Sigmoid colon (tissue), 7 donors: ENCODE results near the gene ARGLU1. TPM values are rescaled to one million over a fixed set of nuclear protein-coding genes. Genes with fewer than 3 reads are reported as not detected.

Experiments used
- DNase-seq: peaks from one replicate; pipeline ENCODE4 v3.0.0-alpha.2; 2019
- H3K27ac ChIP-seq, 4 donors: fragments of 200-600 bp; sonication (generic); one replicate each; pipeline ENCODE4 v1.5.1; 2016 to 2019; ENCODE audit warnings: mild to moderate bottlenecking in 1 of 4
- H3K27me3 ChIP-seq, 3 donors: fragments of 200-600 bp; sonication (generic); one replicate each; pipeline ENCODE4 v1.5.1; 2019; ENCODE audit warnings: mild to moderate bottlenecking in 1 of 3
- H3K36me3 ChIP-seq, 4 donors: fragments of 200-600 bp; sonication (generic); one replicate each; pipeline ENCODE4 v1.5.1; 2016 to 2019
- H3K4me1 ChIP-seq, 4 donors: fragments of 200-600 bp; sonication (generic); one replicate each; pipeline ENCODE4 v1.5.1; 2017 to 2019
- H3K4me3 ChIP-seq, 4 donors: fragments of 200-600 bp; sonication (generic); one replicate each; pipeline ENCODE4 v1.5.1; 2017 to 2019; ENCODE audit warnings: mild to moderate bottlenecking in 2 of 4, moderate library complexity in 1 of 4
- H3K9me3 ChIP-seq, 4 donors: fragments of 200-600 bp in 3 of 4; sonication (generic) in 3 of 4; one replicate each; pipeline versions ENCODE4 v1.5.1 to v1.6.1; 2013 to 2019
- EP300 ChIP-seq, 4 donors: sonication (generic); formaldehyde crosslinking; IDR thresholded peaks; one replicate each; pipeline ENCODE4 v1.6.1; 2017; ENCODE audit warnings: antibody characterized with exemption in 4 of 4
- POLR2A ChIP-seq, 2 donors: fragments of 450-650 bp; IDR thresholded peaks; one replicate each; pipeline ENCODE4 v1.6.1; 2016; ENCODE audit warnings: antibody characterized with exemption in 2 of 2, mild to moderate bottlenecking in 2 of 2, moderate library complexity in 2 of 2
- POLR2AphosphoS5 ChIP-seq, 4 donors: sonication (generic); formaldehyde crosslinking; IDR thresholded peaks; one replicate each; pipeline ENCODE4 v1.6.1; 2017; ENCODE audit warnings: antibody characterized with exemption in 4 of 4
- WGBS, 2 donors: extraction: QIAGEN DNeasy Blood & Tissue Kit; methylation state at CpG; one replicate each; pipeline ENCODE4 v1.1.7; 2013; 5-methylcytosine and 5-hydroxymethylcytosine counted together
- intact Hi-C: fragments of 100-400 bp; cut with DNase I; formaldehyde crosslinking; loops from one replicate; pipeline ENCODE4 v1.15.1; 2023
- polyA plus RNA-seq, 3 donors: library from polyadenylated mRNA; stranded (reverse); fragments of 200-250 nt; gene quantifications; one replicate each; pipeline ENCODE4 v1.2.3, GENCODE V29; 2013
- total RNA-seq, 4 donors: library from RNA; depleted of rRNA; stranded (reverse); fragments of >200 nt; gene quantifications; one replicate each; pipeline ENCODE4 v1.1.0, GENCODE V29; 2016
- TF ChIP-seq, protein P1 (sequence below), 4 experiments: fragments of 450-650 bp in 3 of 4; fragments of 200-600 bp in 1 of 4; IDR thresholded peaks; one replicate each; pipeline ENCODE4 v1.5.1; 2016 to 2019; ENCODE audit warnings: antibody characterized with exemption in 4 of 4, mild to moderate bottlenecking in 3 of 4, moderate library complexity in 2 of 4
- donor health status: healthy with polysubstance abuse.
- donor health status: Bipolar disorder and iron deficiency.
- donor health status: healthy.

The ARGLU1 gene
- total and polyA plus RNA-seq, 7 donors, result 7.8 to 196 (median 88.1) TPM

DNA sequence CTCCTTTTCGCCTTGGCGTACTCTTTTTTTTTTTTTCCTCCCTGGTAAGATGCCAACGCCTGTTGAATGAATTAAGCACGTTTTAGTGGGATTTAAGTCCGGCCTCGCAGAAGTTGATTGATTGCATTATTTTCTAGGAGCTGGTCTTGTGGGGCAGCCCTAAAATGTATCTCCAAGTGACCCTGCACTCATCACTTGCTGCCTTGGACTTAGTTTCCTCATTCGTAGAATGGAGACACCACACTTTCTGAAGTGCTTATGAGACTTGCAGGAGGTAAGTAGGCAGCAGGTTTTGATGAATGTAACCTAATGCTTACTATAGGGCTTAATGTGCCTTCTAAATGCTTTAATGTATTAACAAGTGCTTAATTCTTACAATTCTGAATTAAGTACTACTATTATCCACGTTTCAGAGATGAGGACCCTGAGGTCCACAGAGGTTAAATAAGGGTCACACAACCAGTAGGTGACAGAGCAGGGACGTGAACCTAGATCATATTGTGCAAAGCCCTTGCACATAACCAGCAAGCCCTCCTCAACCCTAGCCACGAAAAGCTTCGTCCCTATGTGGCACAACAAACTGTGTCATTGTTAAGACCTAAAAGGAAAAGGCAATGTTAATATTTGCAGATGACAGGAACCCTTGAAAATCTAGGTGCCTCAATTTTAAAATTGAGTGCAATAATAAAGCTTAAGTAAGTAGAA is 514 bp upstream of the ARGLU1 start:
- Histone ChIP-seq H3K4me3 (peak overlapping the region; percentile 68 to 97 (median 94)), H3K36me3 (no peaks in the 10 kb centered on the region), H3K27ac (peak overlapping the region; percentile 95 to 99 (median 98)), H3K27me3 (no peaks in the 10 kb centered on the region), H3K4me1 (peaks cover 0 to 40% (median 32%) of the 10 kb centered on the region in 4 donors), H3K9me3 (no peaks in the 10 kb centered on the region)
- TF ChIP-seq, protein P1, sequence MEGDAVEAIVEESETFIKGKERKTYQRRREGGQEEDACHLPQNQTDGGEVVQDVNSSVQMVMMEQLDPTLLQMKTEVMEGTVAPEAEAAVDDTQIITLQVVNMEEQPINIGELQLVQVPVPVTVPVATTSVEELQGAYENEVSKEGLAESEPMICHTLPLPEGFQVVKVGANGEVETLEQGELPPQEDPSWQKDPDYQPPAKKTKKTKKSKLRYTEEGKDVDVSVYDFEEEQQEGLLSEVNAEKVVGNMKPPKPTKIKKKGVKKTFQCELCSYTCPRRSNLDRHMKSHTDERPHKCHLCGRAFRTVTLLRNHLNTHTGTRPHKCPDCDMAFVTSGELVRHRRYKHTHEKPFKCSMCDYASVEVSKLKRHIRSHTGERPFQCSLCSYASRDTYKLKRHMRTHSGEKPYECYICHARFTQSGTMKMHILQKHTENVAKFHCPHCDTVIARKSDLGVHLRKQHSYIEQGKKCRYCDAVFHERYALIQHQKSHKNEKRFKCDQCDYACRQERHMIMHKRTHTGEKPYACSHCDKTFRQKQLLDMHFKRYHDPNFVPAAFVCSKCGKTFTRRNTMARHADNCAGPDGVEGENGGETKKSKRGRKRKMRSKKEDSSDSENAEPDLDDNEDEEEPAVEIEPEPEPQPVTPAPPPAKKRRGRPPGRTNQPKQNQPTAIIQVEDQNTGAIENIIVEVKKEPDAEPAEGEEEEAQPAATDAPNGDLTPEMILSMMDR (IDR thresholded peaks at IDR 0.05), result no peak
- TF ChIP-seq POLR2A (IDR thresholded peaks at IDR 0.05), result no peak
- intact Hi-C loops, result no loop called here
- no peak for DNase-seq
- WGBS, 2 donors, result 26 to 27% methylated on average over 11 of the region's 11 CpGs

DNA sequence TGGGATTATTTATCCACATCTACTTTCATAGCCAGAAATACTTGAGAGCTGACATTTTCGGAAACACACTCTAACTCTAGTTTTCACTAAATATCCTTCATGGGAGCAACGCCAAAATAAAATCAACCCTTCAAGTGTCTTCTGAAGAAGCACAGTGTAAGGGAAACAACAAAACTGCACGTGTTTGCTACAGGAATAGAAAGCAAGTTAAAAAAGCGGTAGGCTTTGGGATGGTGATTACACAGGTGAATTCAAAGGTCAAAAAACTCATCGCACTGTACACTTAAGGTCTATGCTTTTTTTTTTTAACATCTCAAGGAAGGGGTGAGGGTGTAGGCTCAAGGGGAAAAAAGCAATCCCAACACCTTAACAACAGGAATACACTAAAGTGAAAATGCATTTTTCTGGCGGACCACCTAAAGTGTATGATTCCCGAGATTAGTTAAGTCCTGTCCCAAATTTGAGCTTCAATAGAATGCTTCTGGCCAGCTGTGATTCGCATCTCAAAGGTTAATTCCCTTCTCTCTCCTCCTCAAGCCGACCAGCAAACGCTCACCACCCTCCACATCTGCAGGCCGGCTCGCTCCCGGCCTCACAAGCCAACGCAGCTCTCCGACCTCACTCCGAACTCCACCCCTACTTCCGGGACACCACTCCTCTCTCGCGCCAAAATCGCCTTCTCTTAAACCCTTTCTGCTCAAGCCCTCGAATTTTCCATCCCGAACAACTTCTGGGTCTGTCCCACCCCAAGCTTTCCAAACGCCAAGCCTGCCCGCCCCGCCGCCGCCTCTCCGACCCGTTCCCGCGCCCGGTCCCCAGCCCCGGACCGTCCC is 1.1 kb downstream of the ARGLU1 start:
- no peaks in the 10 kb centered on the region for H3K36me3 ChIP-seq
- peak in 2 of 4 donors; percentile 8 to 53 for TF ChIP-seq POLR2AphosphoS5 (IDR thresholded peaks at IDR 0.05)
- no peak for TF ChIP-seq EP300 (IDR thresholded peaks at IDR 0.05)
- peaks cover 0 to 54% (median 46%) of the 10 kb centered on the region in 4 donors for H3K4me1 ChIP-seq
- 1% methylated on average over 34 of the region's 34 CpGs for WGBS, 2 donors
- peak; percentile 75 for DNase-seq
- peak overlapping the region; percentile 68 to 97 (median 94) for H3K4me3 ChIP-seq
- peak overlapping the region; percentile 95 to 99 (median 98) for H3K27ac ChIP-seq
- intact Hi-C loops, result no loop called here
- H3K27me3 ChIP-seq, result no peaks in the 10 kb centered on the region
- no peaks in the 10 kb centered on the region for H3K9me3 ChIP-seq

DNA sequence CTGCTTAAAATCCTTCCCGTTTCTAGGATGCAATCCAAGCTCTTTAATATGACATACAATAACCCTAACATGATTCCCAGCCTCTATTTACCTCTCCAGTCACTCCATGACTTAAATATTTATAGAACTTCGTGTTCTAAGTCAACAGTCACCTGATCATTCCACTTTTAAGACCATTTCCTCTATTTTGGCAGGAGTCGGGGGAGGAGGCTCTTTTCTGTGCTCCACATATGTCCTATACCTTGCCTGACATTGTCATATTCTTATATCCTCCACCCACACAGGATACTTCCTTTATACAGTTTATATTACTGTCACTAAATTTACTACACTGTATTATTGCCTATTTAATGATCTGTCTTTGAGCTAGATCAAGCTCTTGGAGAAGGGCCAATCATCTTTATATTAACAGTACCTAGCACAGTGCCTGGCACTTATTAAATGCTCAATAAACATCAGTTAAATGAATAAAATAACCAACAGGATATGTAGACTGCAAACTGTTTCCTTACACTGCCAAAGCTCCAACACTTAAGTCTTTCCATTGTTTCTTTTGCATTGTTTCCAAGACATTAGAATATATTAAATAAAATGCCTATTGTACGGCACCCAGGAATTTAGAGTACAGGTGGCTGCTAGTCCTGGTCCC is 2.7 kb downstream of the ARGLU1 start:
- H3K36me3 ChIP-seq, result no peaks in the 10 kb centered on the region
- 24 to 31% methylated on average over 4 of the region's 4 CpGs for WGBS, 2 donors

DNA sequence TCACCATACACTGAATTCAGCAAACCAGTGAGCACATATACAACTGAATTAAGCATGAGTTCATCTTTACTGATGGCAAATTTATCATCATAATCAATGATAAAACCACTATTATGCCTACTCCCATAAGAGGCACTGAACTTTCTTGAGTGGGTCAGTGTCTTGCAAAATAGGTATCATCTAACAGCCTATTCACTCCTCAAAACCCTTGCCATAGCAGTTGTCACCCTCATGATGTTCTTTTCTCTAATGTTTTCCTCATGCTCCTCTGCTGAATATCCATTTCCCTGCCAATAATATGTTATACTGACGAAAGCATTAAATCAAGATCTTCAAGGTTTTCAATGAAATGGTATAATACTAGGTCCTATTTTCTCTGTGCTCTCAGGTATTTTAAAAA is 5.6 kb downstream of the ARGLU1 start:
- H3K4me1 ChIP-seq, result peaks cover 0 to 92% (median 82%) of the 10 kb centered on the region in 4 donors
- H3K9me3 ChIP-seq, result no peaks in the 10 kb centered on the region
- no peak for TF ChIP-seq POLR2A (IDR thresholded peaks at IDR 0.05)
- TF ChIP-seq, protein P1 (IDR thresholded peaks at IDR 0.05), result no peak
- intact Hi-C loops, result no loop called here
- peak overlapping the region in 2 of 4 donors; percentile 20 to 99 for H3K27ac ChIP-seq
- H3K4me3 ChIP-seq, result no peak overlapping the region
- peaks cover 0 to 20% (median 2%) of the 10 kb centered on the region in 4 donors for H3K36me3 ChIP-seq
- WGBS, 2 donors, result 76 to 89% methylated on average over 1 of the region's 1 CpG
- H3K27me3 ChIP-seq, result no peaks in the 10 kb centered on the region
- DNase-seq, result no peak

More for the DNA sequence above, 2.7 kb downstream of the ARGLU1 start:
- DNase-seq, result no peak
- Histone ChIP-seq H3K4me3 (peak overlapping the region in 2 of 4 donors; percentile 68 to 93), H3K4me1 (peaks cover 0 to 64% (median 61%) of the 10 kb centered on the region in 4 donors), H3K27ac (peak overlapping the region in 2 of 4 donors; percentile 28 to 99), H3K9me3 (no peaks in the 10 kb centered on the region), H3K27me3 (no peaks in the 10 kb centered on the region)
- no peak for TF ChIP-seq POLR2A (IDR thresholded peaks at IDR 0.05)
- no peak for TF ChIP-seq EP300 (IDR thresholded peaks at IDR 0.05)
- TF ChIP-seq, protein P1 (IDR thresholded peaks at IDR 0.05), result no peak
- TF ChIP-seq POLR2AphosphoS5 (IDR thresholded peaks at IDR 0.05), result no peak
- intact Hi-C loops, result loop anchor here (2.0 kb wide), 1 partner anchor 28 kb away; no protein-coding TSS in a partner anchor
